Keratinocyte (primary cell): ENCODE results near the gene AXIN2. TPM values are rescaled to one million over a fixed set of nuclear protein-coding genes. Genes with fewer than 3 reads are reported as not detected.
A peak's percentile ranks its signal among the peaks of the same experiment; 100 is the strongest.

Experiments used
- DNase-seq: peaks from one replicate; pipeline ENCODE4 v3.0.0-alpha.2; 2011; ENCODE audit warnings: low read depth, missing footprints, low spot score
- FAIRE-seq: peaks from 2 replicates; lab custom pipeline; 2011; peaks lifted over from hg19 to GRCh38; lab: Jason Lieb, UNC
- H2AFZ ChIP-seq: 2 replicates; pipeline ENCODE4 v1.6.0; 2012; ENCODE audit warnings: low read length, control low read depth, inconsistent platforms; ENCODE audit not compliant: control insufficient read depth
- H3K27ac ChIP-seq: 2 replicates; pipeline ENCODE4 v1.5.1; 2011; ENCODE audit warnings: low read length; ENCODE audit not compliant: control insufficient read depth, insufficient read depth
- H3K27me3 ChIP-seq: 3 replicates; pipeline ENCODE4 v1.6.0; 2011; ENCODE audit warnings: low read length; ENCODE audit not compliant: control insufficient read depth, insufficient read depth; ENCODE audit errors: extremely low read depth
- H3K36me3 ChIP-seq, 2 experiments: 2 replicates in 1 of 2; 3 replicates in 1 of 2; pipeline ENCODE4 v1.5.1; 2011; ENCODE audit warnings: low read length in 2 of 2, mild to moderate bottlenecking in 1 of 2; ENCODE audit not compliant: control insufficient read depth in 2 of 2, insufficient read depth in 2 of 2; ENCODE audit errors: extremely low read depth in 1 of 2
- H3K4me1 ChIP-seq: 3 replicates; pipeline ENCODE4 v1.5.1; 2011; ENCODE audit warnings: low read length; ENCODE audit not compliant: control insufficient read depth, insufficient read depth; ENCODE audit errors: extremely low read depth
- H3K4me2 ChIP-seq: 3 replicates; pipeline ENCODE4 v1.6.0; 2011; ENCODE audit warnings: low read depth, low read length; ENCODE audit not compliant: control insufficient read depth, insufficient read depth; ENCODE audit errors: extremely low read depth
- H3K4me3 ChIP-seq, 3 experiments: fragments of 200-600 bp in 1 of 3; sonication (generic) in 1 of 3; 2 replicates in 2 of 3; 3 replicates in 1 of 3; pipeline ENCODE4 v1.5.1; 2011 to 2016; ENCODE audit warnings: low read length in 3 of 3, mild to moderate bottlenecking in 3 of 3, control low read depth in 2 of 3, inconsistent platforms in 1 of 3, low read depth in 1 of 3, mixed read lengths in 1 of 3, mixed run types in 1 of 3, moderate library complexity in 1 of 3; ENCODE audit not compliant: control insufficient read depth in 2 of 3, insufficient read depth in 2 of 3; ENCODE audit errors: extremely low read depth in 1 of 3
- H3K79me2 ChIP-seq: 2 replicates; pipeline ENCODE4 v1.6.0; 2012; ENCODE audit warnings: low read length; ENCODE audit not compliant: control insufficient read depth, insufficient read depth
- H3K9ac ChIP-seq: 3 replicates; pipeline ENCODE4 v1.6.0; 2011; ENCODE audit warnings: low read length; ENCODE audit not compliant: control insufficient read depth, insufficient read depth; ENCODE audit errors: extremely low read depth
- H3K9me1 ChIP-seq: 3 replicates; pipeline ENCODE4 v1.6.0; 2011; ENCODE audit warnings: low read length; ENCODE audit not compliant: control insufficient read depth, insufficient read depth; ENCODE audit errors: extremely low read depth
- H3K9me3 ChIP-seq: 2 replicates; pipeline ENCODE4 v1.5.1; 2012; ENCODE audit warnings: low read depth, low read length; ENCODE audit not compliant: control insufficient read depth
- H4K20me1 ChIP-seq: 3 replicates; pipeline ENCODE4 v1.6.0; 2011; ENCODE audit warnings: low read length; ENCODE audit not compliant: control insufficient read depth, insufficient read depth; ENCODE audit errors: extremely low read depth
- EZH2 ChIP-seq: IDR thresholded peaks from one replicate; pipeline ENCODE4 v1.6.1; 2012; ENCODE audit warnings: inconsistent platforms, mild to moderate bottlenecking, low read length, moderate library complexity
- dilution Hi-C: fragments of 300-500 bp; cut with MboI; formaldehyde crosslinking; loops from one replicate; pipeline ENCODE4 v1.7.0; 2020; ENCODE audit warnings: low sequenced_read_pairs; ENCODE audit not compliant: extremely low pct_ligation_motif_present
- polyA minus RNA-seq, 3 experiments: library from RNA; depleted of rRNA, polyadenylated mRNA; stranded (reverse); fragments of >200 nt; gene quantifications; 1 replicate in 1 of 3; 2 replicates in 1 of 3; 3 replicates in 1 of 3; pipeline ENCODE4 v1.2.3, GENCODE V29; 2011
- polyA plus RNA-seq, 5 experiments: library from polyadenylated mRNA; depleted of rRNA in 3 of 5; stranded (reverse) in 3 of 5; stranded (forward) in 1 of 5; unstranded in 1 of 5; fragments of >200 nt; gene quantifications; 1 replicate in 1 of 5; 2 replicates in 3 of 5; 3 replicates in 1 of 5; pipeline versions ENCODE4 v1.2.1 to v1.2.3, GENCODE V29; 2011 to 2012; ENCODE audit warnings: missing spikeins in 2 of 5, low read depth in 1 of 5, low replicate concordance in 1 of 5
- TF ChIP-seq, protein P1 (sequence below), 3 experiments: IDR thresholded peaks in 1 of 3; conservative IDR thresholded peaks in 1 of 3; optimal IDR thresholded peaks in 1 of 3; 2 replicates in 2 of 3; 3 replicates in 1 of 3; pipeline versions ENCODE3 to v1.5.1; 2011; ENCODE audit warnings: low read length in 3 of 3, mild to moderate bottlenecking in 3 of 3, moderate library complexity in 2 of 3, control low read depth in 1 of 3, inconsistent platforms in 1 of 3; ENCODE audit not compliant: insufficient read depth in 2 of 3; ENCODE audit errors: extremely low read depth in 1 of 3

AXIN2 gene, protein sequence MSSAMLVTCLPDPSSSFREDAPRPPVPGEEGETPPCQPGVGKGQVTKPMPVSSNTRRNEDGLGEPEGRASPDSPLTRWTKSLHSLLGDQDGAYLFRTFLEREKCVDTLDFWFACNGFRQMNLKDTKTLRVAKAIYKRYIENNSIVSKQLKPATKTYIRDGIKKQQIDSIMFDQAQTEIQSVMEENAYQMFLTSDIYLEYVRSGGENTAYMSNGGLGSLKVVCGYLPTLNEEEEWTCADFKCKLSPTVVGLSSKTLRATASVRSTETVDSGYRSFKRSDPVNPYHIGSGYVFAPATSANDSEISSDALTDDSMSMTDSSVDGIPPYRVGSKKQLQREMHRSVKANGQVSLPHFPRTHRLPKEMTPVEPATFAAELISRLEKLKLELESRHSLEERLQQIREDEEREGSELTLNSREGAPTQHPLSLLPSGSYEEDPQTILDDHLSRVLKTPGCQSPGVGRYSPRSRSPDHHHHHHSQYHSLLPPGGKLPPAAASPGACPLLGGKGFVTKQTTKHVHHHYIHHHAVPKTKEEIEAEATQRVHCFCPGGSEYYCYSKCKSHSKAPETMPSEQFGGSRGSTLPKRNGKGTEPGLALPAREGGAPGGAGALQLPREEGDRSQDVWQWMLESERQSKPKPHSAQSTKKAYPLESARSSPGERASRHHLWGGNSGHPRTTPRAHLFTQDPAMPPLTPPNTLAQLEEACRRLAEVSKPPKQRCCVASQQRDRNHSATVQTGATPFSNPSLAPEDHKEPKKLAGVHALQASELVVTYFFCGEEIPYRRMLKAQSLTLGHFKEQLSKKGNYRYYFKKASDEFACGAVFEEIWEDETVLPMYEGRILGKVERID
- polyA plus RNA-seq = 0.14 to 0.27 TPM (median 0.19 TPM) in 3 replicates
- polyA plus RNA-seq (2011; ENCODE audit: low read depth) = 0.30 TPM
- polyA plus RNA-seq (2011; cell fraction: cytosol; rRNA removed) = 0.16 and 0.22 TPM in 2 replicates
- 0.62 and 0.83 TPM in 2 replicates for polyA plus RNA-seq (2011; cell fraction: nucleus; rRNA removed)
- polyA plus RNA-seq (2012; ENCODE audit: low replicate concordance) = 0.22 and 0.34 TPM in 2 replicates
- 0.06 to 0.26 TPM in 2 of 3 replicates, not detected in the other for polyA minus RNA-seq
- not detected for polyA minus RNA-seq (2011; cell fraction: cytosol; rRNA and poly(A)+ RNA removed)
- polyA minus RNA-seq (2011; cell fraction: nucleus; rRNA and poly(A)+ RNA removed) = 0.53 and 0.93 TPM in 2 replicates

DNA sequence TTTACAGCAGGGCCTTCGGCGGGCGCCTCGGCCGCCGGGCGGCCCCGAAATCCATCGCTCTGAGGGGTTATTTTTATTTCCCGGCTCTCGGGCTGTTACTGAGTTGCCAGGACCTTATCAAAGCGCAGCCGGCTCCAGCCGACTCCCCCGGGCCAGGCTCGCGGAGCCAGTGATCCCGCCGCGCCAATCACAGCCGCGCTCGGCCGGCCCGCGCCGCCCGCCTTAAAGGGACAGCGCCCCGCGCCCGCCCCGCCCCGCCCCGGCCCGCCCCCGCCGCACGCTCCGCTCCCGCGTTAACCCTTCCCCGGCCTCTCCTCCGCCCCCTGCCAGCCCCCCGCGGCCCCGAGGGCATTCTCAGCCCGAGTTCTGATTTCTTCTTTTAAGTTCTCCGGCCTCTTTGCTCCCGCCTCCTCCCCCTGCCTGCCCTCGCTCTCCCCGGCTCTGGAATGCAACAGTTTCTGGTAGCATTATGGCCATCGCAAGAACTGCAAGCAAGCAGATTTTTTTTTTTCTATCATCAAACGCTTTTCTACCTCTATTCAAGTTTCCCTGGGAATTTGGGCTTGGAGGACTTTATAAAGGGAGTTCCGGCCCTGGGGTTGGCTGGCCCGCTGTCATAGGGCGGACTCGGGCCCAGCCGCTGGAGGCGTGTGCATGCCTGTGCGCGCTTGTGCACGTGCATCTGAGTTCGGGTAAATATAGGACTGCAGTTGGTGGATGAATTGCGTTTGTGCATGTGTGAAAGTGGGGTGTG lies at the start of gene AXIN2:
Gene AXIN2, minus strand, starts transcription at position 197 of the 754 bp plus-strand sequence. CDS start 3,028 bp downstream, outside the sequence.
- Histone ChIP-seq H3K36me3 (no peaks in the 10 kb centered on the region), H3K4me3 (peak within 1 kb of the TSS; percentile 53 to 78 (median 57)), H3K9me1 (no peaks in the 10 kb centered on the region), H3K27ac (peak within 1 kb of the TSS; percentile 58), H3K9ac (peak within 1 kb of the TSS; percentile 74), H3K9me3 (no peaks in the 10 kb centered on the region), H2AFZ (peak within 1 kb of the TSS; percentile 66), H3K79me2 (no peaks in the 10 kb centered on the region), H3K4me1 (peaks cover 3% of the 10 kb centered on the region), H3K4me2 (peak within 1 kb of the TSS; percentile 79), H4K20me1 (no peaks in the 10 kb centered on the region), H3K27me3 (peaks cover 31% of the 10 kb centered on the region)
- no peak for FAIRE-seq
- TF ChIP-seq EZH2 = no peak
- TF ChIP-seq, protein P1, sequence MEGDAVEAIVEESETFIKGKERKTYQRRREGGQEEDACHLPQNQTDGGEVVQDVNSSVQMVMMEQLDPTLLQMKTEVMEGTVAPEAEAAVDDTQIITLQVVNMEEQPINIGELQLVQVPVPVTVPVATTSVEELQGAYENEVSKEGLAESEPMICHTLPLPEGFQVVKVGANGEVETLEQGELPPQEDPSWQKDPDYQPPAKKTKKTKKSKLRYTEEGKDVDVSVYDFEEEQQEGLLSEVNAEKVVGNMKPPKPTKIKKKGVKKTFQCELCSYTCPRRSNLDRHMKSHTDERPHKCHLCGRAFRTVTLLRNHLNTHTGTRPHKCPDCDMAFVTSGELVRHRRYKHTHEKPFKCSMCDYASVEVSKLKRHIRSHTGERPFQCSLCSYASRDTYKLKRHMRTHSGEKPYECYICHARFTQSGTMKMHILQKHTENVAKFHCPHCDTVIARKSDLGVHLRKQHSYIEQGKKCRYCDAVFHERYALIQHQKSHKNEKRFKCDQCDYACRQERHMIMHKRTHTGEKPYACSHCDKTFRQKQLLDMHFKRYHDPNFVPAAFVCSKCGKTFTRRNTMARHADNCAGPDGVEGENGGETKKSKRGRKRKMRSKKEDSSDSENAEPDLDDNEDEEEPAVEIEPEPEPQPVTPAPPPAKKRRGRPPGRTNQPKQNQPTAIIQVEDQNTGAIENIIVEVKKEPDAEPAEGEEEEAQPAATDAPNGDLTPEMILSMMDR (optimal IDR thresholded peaks at IDR 0.05 in 1 of 3, IDR thresholded peaks at IDR 0.05 in 1 of 3, conservative IDR thresholded peaks at IDR 0.05 in 1 of 3; ENCODE audit: extremely low read depth in 1 of 3, insufficient read depth in 2 of 3, low read length in 3 of 3) = no peak
- DNase-seq = no peak
- dilution Hi-C loops = no loop called here

DNA sequence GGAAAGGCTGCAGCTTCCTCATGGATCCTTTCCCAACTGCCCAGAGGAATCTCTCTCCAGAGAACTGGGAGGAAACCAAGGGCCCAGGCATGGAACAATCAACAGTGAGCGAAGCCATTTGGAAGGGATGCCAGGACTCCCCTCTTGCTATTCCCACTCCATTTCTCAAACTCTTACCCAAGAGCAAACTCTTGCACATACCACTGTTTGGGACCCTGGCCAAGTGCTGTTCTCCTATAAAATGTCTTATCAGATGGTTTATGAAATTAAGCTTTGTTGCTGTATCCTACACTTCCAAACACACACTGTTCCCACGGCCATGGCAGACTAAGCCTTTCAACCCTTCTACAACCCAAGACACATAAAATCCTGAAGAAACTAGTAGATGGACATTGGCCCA lies 48.3 kb upstream of the AXIN2 start:
- Histone ChIP-seq H3K9ac (no peak overlapping the region), H3K27me3 (no peaks in the 10 kb centered on the region), H3K9me3 (no peaks in the 10 kb centered on the region), H3K27ac (no peak overlapping the region), H2AFZ (no peak overlapping the region), H3K9me1 (no peaks in the 10 kb centered on the region), H3K4me3 (no peak overlapping the region), H4K20me1 (no peaks in the 10 kb centered on the region), H3K79me2 (no peaks in the 10 kb centered on the region), H3K36me3 (no peaks in the 10 kb centered on the region), H3K4me1 (no peaks in the 10 kb centered on the region), H3K4me2 (no peak overlapping the region)
- TF ChIP-seq, protein P1 (optimal IDR thresholded peaks at IDR 0.05 in 1 of 3, IDR thresholded peaks at IDR 0.05 in 1 of 3, conservative IDR thresholded peaks at IDR 0.05 in 1 of 3; ENCODE audit: extremely low read depth in 1 of 3, insufficient read depth in 2 of 3, low read length in 3 of 3) = no peak
- TF ChIP-seq EZH2 = no peak
- dilution Hi-C loops = no loop called here
- DNase-seq (no peak), FAIRE-seq (no peak)
